IMR-90 (cell line): ENCODE data around the gene GSTT2. TPM values are rescaled to one million over a fixed set of nuclear protein-coding genes. Genes with fewer than 3 reads are reported as not detected.

Source experiments
- ATAC-seq: fragments of 200-7000 bp; cut with Tn5 transposase; 2 replicates; pipeline ENCODE4 v1.9.1; 2020; ENCODE audit warnings: low read depth, mild to moderate bottlenecking, moderate library complexity
- BruUV-seq: library from RNA; stranded (reverse); fragments of 400-500 nt; replicated peaks from 2 replicates; lab custom pipeline; 2021; lab: Mats Ljungman, UMichigan
- CTCF ChIA-PET: fragments of 300-600 bp; formaldehyde crosslinking; extraction: SDS; loops from one replicate; lab custom pipeline; 2021; ENCODE audit warnings: antibody characterized with exemption; lab: Yijun Ruan, JAX
- POLR2A ChIA-PET: fragments of 300-600 bp; sonication (Branson Sonifier 250); formaldehyde crosslinking; loops from one replicate; lab custom pipeline; 2022; ENCODE audit warnings: antibody characterized with exemption; ENCODE audit not compliant: unreplicated experiment; lab: Charles Lee
- DNase-seq: peaks from one replicate; pipeline ENCODE4 v3.0.0; 2013
- H2AFZ ChIP-seq: replicated peaks from 2 replicates; pipeline ENCODE3; 2013; ENCODE audit warnings: low read length, mild to moderate bottlenecking; ENCODE audit not compliant: poor library complexity
- H2AK5ac ChIP-seq: 2 replicates; pipeline ENCODE4 v1.6.1; 2013; ENCODE audit warnings: low read depth, low read length, inconsistent platforms
- H2AK9ac ChIP-seq: replicated peaks from 2 replicates; pipeline ENCODE3; 2013; ENCODE audit warnings: mild to moderate bottlenecking, low read depth, low read length, moderate library complexity; ENCODE audit not compliant: poor library complexity
- H2BK120ac ChIP-seq: 2 replicates; pipeline ENCODE4 v1.6.1; 2013; ENCODE audit warnings: low read depth, low read length, inconsistent platforms
- H2BK15ac ChIP-seq: 3 replicates; pipeline ENCODE4 v1.6.1; 2013; ENCODE audit warnings: low read depth, low read length, inconsistent platforms
- H2BK20ac ChIP-seq: 2 replicates; pipeline ENCODE4 v1.6.1; 2013; ENCODE audit warnings: low read depth, mild to moderate bottlenecking, inconsistent platforms, low read length, moderate library complexity
- H2BK5ac ChIP-seq: 2 replicates; pipeline ENCODE4 v1.6.1; 2013; ENCODE audit warnings: mild to moderate bottlenecking, low read depth, low read length, inconsistent platforms; ENCODE audit not compliant: poor library complexity, severe bottlenecking
- H3K14ac ChIP-seq: replicated peaks from 2 replicates; pipeline ENCODE4 v1.6.1; 2013; ENCODE audit warnings: low read depth, low read length, inconsistent platforms
- H3K18ac ChIP-seq: 2 replicates; pipeline ENCODE4 v1.6.1; 2013; ENCODE audit warnings: low read depth, low read length, control low read depth
- H3K23ac ChIP-seq: 2 replicates; pipeline ENCODE4 v1.6.1; 2013; ENCODE audit warnings: low read depth, low read length, inconsistent platforms
- H3K27ac ChIP-seq: 2 replicates; pipeline ENCODE4 v1.5.1; 2013; ENCODE audit warnings: mild to moderate bottlenecking, control low read depth, low read length; ENCODE audit not compliant: insufficient read depth
- H3K27me3 ChIP-seq: 2 replicates; pipeline ENCODE4 v1.6.1; 2013; ENCODE audit warnings: low read length; ENCODE audit not compliant: control insufficient read depth, insufficient read depth
- H3K36me3 ChIP-seq: 2 replicates; pipeline ENCODE4 v1.6.1; 2013; ENCODE audit warnings: low read length, mixed read lengths; ENCODE audit not compliant: control insufficient read depth, insufficient read depth
- H3K4ac ChIP-seq: 2 replicates; pipeline ENCODE4 v1.6.1; 2013; ENCODE audit warnings: low read depth, low read length, inconsistent platforms
- H3K4me1 ChIP-seq: 2 replicates; pipeline ENCODE4 v1.6.1; 2013; ENCODE audit warnings: low read length, mixed read lengths; ENCODE audit not compliant: control insufficient read depth, insufficient read depth
- H3K4me2 ChIP-seq: 2 replicates; pipeline ENCODE4 v1.6.1; 2013; ENCODE audit warnings: low read depth, mild to moderate bottlenecking, control low read depth, low read length, moderate library complexity
- H3K4me3 ChIP-seq: 2 replicates; pipeline ENCODE4 v1.5.1; 2013; ENCODE audit warnings: low read depth, mild to moderate bottlenecking, control low read depth, low read length, moderate library complexity; ENCODE audit not compliant: insufficient read depth
- H3K56ac ChIP-seq: 2 replicates; pipeline ENCODE4 v1.6.1; 2013; ENCODE audit warnings: low read length, inconsistent platforms; ENCODE audit not compliant: insufficient read depth; ENCODE audit errors: extremely low read depth
- H3K79me1 ChIP-seq, 2 experiments: 2 replicates each; pipeline ENCODE4 v1.6.1; 2013; ENCODE audit warnings: low read length in 2 of 2, inconsistent platforms in 1 of 2, low read depth in 1 of 2
- H3K9ac ChIP-seq: 2 replicates; pipeline ENCODE4 v1.6.1; 2013; ENCODE audit warnings: low read depth, low read length, control low read depth
- H3K9me1 ChIP-seq: 2 replicates; pipeline ENCODE4 v1.6.1; 2013; ENCODE audit warnings: low read length, inconsistent platforms; ENCODE audit not compliant: insufficient read depth
- H3K9me3 ChIP-seq: 2 replicates; pipeline ENCODE4 v1.6.1; 2013; ENCODE audit warnings: low read length; ENCODE audit not compliant: control insufficient read depth, insufficient read depth
- H4K20me1 ChIP-seq: 2 replicates; pipeline ENCODE4 v1.6.1; 2013; ENCODE audit warnings: low read length, inconsistent platforms; ENCODE audit not compliant: insufficient read depth
- H4K5ac ChIP-seq: 2 replicates; pipeline ENCODE4 v1.6.1; 2013; ENCODE audit warnings: mild to moderate bottlenecking, low read depth, low read length, control low read depth
- H4K8ac ChIP-seq, 2 experiments: 2 replicates each; pipeline ENCODE4 v1.6.1; 2013; ENCODE audit warnings: low read depth in 2 of 2, low read length in 2 of 2, control low read depth in 1 of 2, inconsistent platforms in 1 of 2
- H4K91ac ChIP-seq: 2 replicates; pipeline ENCODE4 v1.6.1; 2013; ENCODE audit warnings: low read depth, low read length, inconsistent platforms; ENCODE audit not compliant: insufficient read depth
- MAFK ChIP-seq: IDR thresholded peaks from 2 replicates; pipeline ENCODE4 v1.6.1; 2012; ENCODE audit warnings: low read depth, low read length, improper control_type of control experiment
- USF2 ChIP-seq: fragments of 150-350 bp; IDR thresholded peaks from 2 replicates; pipeline ENCODE4 v1.6.1; 2017; ENCODE audit warnings: mild to moderate bottlenecking, antibody characterized with exemption, low read length, low read depth
- WGBS, 2 experiments: methylation state at CpG; one replicate each; pipeline versions ENCODE4 v1.1.5 to v1.1.7; 2013; ENCODE audit warnings: missing lambda C conversion rate in 2 of 2; ENCODE audit not compliant: insufficient read length in 1 of 2; ENCODE audit errors: extremely low coverage in 2 of 2; 5-methylcytosine and 5-hydroxymethylcytosine counted together
- dilution Hi-C: fragments of 300-500 bp; cut with HindIII; formaldehyde crosslinking; loops from one replicate; pipeline ENCODE4 v1.14.3; 2018; ENCODE audit warnings: low sequenced_read_pairs; ENCODE audit not compliant: unreplicated experiment
- in situ Hi-C: fragments of 300-500 bp; cut with MboI; formaldehyde crosslinking; loops from 3 replicates; pipeline ENCODE4 v1.14.3; 2019; ENCODE audit warnings: low sequenced_read_pairs, inconsistent platforms, mixed read lengths
- intact Hi-C: fragments of 100-400 bp; cut with micrococcal nuclease; formaldehyde crosslinking; loops from 2 replicates; pipeline ENCODE4 v1.10.0; 2022
- polyA plus RNA-seq, 3 experiments: library from polyadenylated mRNA; depleted of rRNA; stranded (reverse); fragments of >200 nt; gene quantifications; 2 replicates each; pipeline ENCODE4 v1.2.3, GENCODE V29; 2012; ENCODE audit warnings: low replicate concordance in 1 of 3
- total RNA-seq: library from RNA; depleted of rRNA; stranded (reverse); fragments of >200 nt; gene quantifications from 2 replicates; pipeline ENCODE4 v1.2.3, GENCODE V29; 2012

Gene GSTT2
- total and polyA plus RNA-seq, 2 of the 4 experiments (the other 2 are of a cell fraction): 1.4 to 6.9 TPM

GRCh38 chr22:24008381-24009226 lies 28.7 kb downstream of the GSTT2 start:
- in situ Hi-C loops: no loop called here

More at GRCh38 chr22:24008381-24009226, 28.7 kb downstream of the GSTT2 start:
- Histone ChIP-seq H3K4me3 (no peak overlapping the region), H2BK5ac (no peak overlapping the region), H2BK120ac (no peak overlapping the region), H4K91ac (no peak overlapping the region), H3K18ac (no peak overlapping the region), H3K4me1 (peaks cover 3% of the 10 kb centered on the region; the same call in 1 of the 2 replicates), H3K36me3 (no peaks in the 10 kb centered on the region), H3K23ac (no peak overlapping the region), H3K27ac (no peak overlapping the region), H2AFZ (no peak overlapping the region), H3K27me3 (no peaks in the 10 kb centered on the region; the same call in 1 of the 2 replicates), H3K56ac (no peak overlapping the region), H4K8ac (no peak overlapping the region), H3K9me1 (peaks cover 3% of the 10 kb centered on the region; the same call in 1 of the 2 replicates), H3K79me1 (peaks cover 9 to 19% of the 10 kb centered on the region in 2 experiments), H2AK9ac (no peak overlapping the region), H3K9me3 (no peaks in the 10 kb centered on the region), H4K20me1 (peaks cover 4% of the 10 kb centered on the region; the same call in 1 of the 2 replicates), H3K4ac (no peak overlapping the region), H3K9ac (no peak overlapping the region), H2BK20ac (no peak overlapping the region), H3K4me2 (no peak overlapping the region), H2BK15ac (no peak overlapping the region), H2AK5ac (no peak overlapping the region), H4K5ac (no peak overlapping the region), H3K14ac (no peak overlapping the region)
- ATAC-seq (no peak), DNase-seq (no peak)
- dilution Hi-C loops: no loop called here
- no TSS peak for BruUV-seq
- CTCF ChIA-PET: interaction anchor here (0.6 kb wide), 1 partner anchor 120 kb away, joined by 3 read pairs; no protein-coding TSS in a partner anchor
- WGBS, 2 experiments: 20% methylated on average over 1 of the region's 6 CpGs; no CpG with 5 or more reads in 1 of the 2 experiments
- POLR2A ChIA-PET: no interaction called here
- TF ChIP-seq USF2 (no peak), MAFK (0 out of 2 replicates have a peak, but pooled peaks have one; percentile 3)
- intact Hi-C loops: no loop called here
